K562 (cell line): ENCODE measurements around the gene POLD1. TPM values are rescaled to one million over a fixed set of nuclear protein-coding genes. Genes with fewer than 3 reads are reported as not detected.

Experiments
- CREBBP ChIP-seq: IDR thresholded peaks from one replicate; pipeline ENCODE4 v1.6.1; 2012; ENCODE audit warnings: low read depth, mild to moderate bottlenecking, control low read depth, inconsistent platforms, low read length
- KHSRP ChIP-seq: fragments of 450-650 bp; IDR thresholded peaks from 2 replicates; pipeline ENCODE4 v1.6.1; 2017
- KLF10 ChIP-seq: fragments of 250-450 bp; sonication (Bioruptor Pico); IDR thresholded peaks from 2 replicates; pipeline ENCODE4 v1.6.1; 2021; ENCODE audit warnings: matching md5 sums
- SPI1 ChIP-seq: IDR thresholded peaks from 2 replicates; pipeline ENCODE4 v1.6.1; 2011; ENCODE audit warnings: low read depth, low read length, control low read depth, borderline replicate concordance
- ZNF197 ChIP-seq: fragments of 200-800 bp; sonication (Bioruptor generic); IDR thresholded peaks from 2 replicates; pipeline ENCODE4 v1.6.1; 2016; ENCODE audit warnings: low read depth, missing genetic modification characterization, missing compliant biosample characterization
- ZNF232 ChIP-seq: sonication (generic); formaldehyde crosslinking; IDR thresholded peaks from 2 replicates; pipeline ENCODE4 v1.8.0; 2022; ENCODE audit warnings: mild to moderate bottlenecking, missing genetic modification reagents
- ZNF586 ChIP-seq: fragments of 450-650 bp; formaldehyde crosslinking; conservative IDR thresholded peaks from 2 replicates; pipeline ENCODE4 v1.4.0; 2020; ENCODE audit warnings: mild to moderate bottlenecking, moderate library complexity
- polyA plus RNA-seq, 8 experiments: library from polyadenylated mRNA; depleted of rRNA in 4 of 8; stranded (reverse) in 5 of 8; unstranded in 3 of 8; fragments of >200 nt; fragmentation: Nextera tagmentation in 2 of 8; fragmentation: Illumina TruSeq in 1 of 8; extraction: Ambion mirVana in 2 of 8; extraction: Trizol in 1 of 8; gene quantifications; 2 replicates each; pipeline versions ENCODE4 v1.2.1 to v1.2.3, GENCODE V29; 2011 to 2014; ENCODE audit warnings: inconsistent platforms in 1 of 8, missing spikeins in 1 of 8
- total RNA-seq, 7 experiments: library from RNA; depleted of rRNA in 6 of 7; stranded (reverse); fragments of >200 nt in 6 of 7; fragmentation: Illumina TruSeq in 2 of 7; extraction: Trizol in 2 of 7; gene quantifications; 2 replicates each; pipeline versions ENCODE4 v1.2.1 to v1.2.3, GENCODE V29; 2011 to 2021; ENCODE audit warnings: low replicate concordance in 1 of 7
- TF ChIP-seq, protein P1 (sequence below), 2 experiments: fragments of 450-650 bp in 1 of 2; sonication (generic) in 1 of 2; formaldehyde crosslinking in 1 of 2; IDR thresholded peaks; 2 replicates each; pipeline versions ENCODE4 v1.7.1 to v1.9.0; 2016 to 2022; ENCODE audit warnings: inconsistent platforms in 1 of 2, mild to moderate bottlenecking in 1 of 2, missing genetic modification reagents in 1 of 2
- TF ChIP-seq, protein P2 (sequence below): fragments of 250-450 bp; sonication (Bioruptor Pico); IDR thresholded peaks from 2 replicates; pipeline ENCODE4 v1.4.0; 2020
- TF ChIP-seq, protein P3 (sequence below): sonication (generic); formaldehyde crosslinking; IDR thresholded peaks from 2 replicates; pipeline ENCODE4 v1.8.0; 2023; ENCODE audit warnings: mild to moderate bottlenecking, missing genetic modification reagents

The POLD1 gene
- total and polyA plus RNA-seq, 9 of the 15 experiments (the other 6 are each of a cell fraction or from before 2014, with no cell fraction given) = 1.3 to 312 (median 47.8) TPM

DNA sequence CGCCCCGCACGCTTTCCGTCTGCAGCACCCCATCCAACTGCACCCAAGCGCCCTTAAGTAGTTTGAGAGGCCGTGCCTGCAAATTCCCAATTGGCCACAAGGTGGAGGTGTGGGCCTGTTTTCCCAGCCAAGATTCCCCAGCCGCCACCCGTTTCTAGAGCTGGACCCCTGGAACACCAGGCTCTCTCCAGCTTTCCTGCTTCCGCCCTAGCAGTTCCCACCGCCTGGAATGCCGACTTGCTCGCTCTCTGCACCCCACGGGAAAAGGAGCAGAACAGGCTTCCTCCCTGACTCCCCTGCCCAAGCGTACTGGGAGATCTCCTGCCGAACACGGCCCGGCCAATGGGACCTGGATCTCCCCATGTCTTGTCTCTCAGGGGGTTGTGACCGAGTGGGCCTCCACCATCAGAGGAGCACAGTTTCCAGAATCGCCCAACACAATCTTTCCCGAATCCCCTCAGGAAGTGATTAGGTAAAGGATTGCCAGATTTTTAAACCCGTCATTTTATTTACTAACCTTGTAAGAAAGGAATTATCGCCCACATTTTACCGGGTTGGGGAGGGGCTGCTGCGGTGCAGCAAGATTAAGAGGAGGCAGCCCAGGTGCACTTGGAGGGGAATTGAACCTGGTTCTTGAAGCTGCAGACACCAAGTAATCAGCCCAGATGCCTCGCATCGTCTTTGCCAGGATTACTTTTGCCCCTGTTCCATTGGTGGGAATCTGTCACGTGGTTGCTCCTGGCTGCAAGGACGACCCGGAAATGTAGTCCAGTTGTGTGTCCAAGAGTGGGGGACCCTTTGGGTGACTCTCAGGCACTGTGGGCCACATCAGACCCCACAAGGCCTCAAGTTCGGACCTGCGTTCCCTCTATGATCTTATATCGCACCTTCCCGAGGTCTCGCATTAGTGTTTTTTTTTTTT, 15.2 kb upstream of the POLD1 start (continued):
- TF ChIP-seq, protein P1, sequence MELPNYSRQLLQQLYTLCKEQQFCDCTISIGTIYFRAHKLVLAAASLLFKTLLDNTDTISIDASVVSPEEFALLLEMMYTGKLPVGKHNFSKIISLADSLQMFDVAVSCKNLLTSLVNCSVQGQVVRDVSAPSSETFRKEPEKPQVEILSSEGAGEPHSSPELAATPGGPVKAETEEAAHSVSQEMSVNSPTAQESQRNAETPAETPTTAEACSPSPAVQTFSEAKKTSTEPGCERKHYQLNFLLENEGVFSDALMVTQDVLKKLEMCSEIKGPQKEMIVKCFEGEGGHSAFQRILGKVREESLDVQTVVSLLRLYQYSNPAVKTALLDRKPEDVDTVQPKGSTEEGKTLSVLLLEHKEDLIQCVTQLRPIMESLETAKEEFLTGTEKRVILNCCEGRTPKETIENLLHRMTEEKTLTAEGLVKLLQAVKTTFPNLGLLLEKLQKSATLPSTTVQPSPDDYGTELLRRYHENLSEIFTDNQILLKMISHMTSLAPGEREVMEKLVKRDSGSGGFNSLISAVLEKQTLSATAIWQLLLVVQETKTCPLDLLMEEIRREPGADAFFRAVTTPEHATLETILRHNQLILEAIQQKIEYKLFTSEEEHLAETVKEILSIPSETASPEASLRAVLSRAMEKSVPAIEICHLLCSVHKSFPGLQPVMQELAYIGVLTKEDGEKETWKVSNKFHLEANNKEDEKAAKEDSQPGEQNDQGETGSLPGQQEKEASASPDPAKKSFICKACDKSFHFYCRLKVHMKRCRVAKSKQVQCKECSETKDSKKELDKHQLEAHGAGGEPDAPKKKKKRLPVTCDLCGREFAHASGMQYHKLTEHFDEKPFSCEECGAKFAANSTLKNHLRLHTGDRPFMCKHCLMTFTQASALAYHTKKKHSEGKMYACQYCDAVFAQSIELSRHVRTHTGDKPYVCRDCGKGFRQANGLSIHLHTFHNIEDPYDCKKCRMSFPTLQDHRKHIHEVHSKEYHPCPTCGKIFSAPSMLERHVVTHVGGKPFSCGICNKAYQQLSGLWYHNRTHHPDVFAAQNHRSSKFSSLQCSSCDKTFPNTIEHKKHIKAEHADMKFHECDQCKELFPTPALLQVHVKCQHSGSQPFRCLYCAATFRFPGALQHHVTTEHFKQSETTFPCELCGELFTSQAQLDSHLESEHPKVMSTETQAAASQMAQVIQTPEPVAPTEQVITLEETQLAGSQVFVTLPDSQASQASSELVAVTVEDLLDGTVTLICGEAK (IDR thresholded peaks at IDR 0.05) = 0 out of 2 replicates have a peak, but pooled peaks have one; percentile 37
- TF ChIP-seq, protein P1 (CRISPR knock-in tag; IDR thresholded peaks at IDR 0.05) = no peak
- TF ChIP-seq ZNF197 (no peak), SPI1 (no peak), ZNF232 (CRISPR knock-in tag) (no peak), ZNF586 (CRISPR knock-in tag) (no peak), CREBBP (no peak), KLF10 (CRISPR knock-in tag) (no peak), KHSRP (no peak)
- TF ChIP-seq, protein P2, sequence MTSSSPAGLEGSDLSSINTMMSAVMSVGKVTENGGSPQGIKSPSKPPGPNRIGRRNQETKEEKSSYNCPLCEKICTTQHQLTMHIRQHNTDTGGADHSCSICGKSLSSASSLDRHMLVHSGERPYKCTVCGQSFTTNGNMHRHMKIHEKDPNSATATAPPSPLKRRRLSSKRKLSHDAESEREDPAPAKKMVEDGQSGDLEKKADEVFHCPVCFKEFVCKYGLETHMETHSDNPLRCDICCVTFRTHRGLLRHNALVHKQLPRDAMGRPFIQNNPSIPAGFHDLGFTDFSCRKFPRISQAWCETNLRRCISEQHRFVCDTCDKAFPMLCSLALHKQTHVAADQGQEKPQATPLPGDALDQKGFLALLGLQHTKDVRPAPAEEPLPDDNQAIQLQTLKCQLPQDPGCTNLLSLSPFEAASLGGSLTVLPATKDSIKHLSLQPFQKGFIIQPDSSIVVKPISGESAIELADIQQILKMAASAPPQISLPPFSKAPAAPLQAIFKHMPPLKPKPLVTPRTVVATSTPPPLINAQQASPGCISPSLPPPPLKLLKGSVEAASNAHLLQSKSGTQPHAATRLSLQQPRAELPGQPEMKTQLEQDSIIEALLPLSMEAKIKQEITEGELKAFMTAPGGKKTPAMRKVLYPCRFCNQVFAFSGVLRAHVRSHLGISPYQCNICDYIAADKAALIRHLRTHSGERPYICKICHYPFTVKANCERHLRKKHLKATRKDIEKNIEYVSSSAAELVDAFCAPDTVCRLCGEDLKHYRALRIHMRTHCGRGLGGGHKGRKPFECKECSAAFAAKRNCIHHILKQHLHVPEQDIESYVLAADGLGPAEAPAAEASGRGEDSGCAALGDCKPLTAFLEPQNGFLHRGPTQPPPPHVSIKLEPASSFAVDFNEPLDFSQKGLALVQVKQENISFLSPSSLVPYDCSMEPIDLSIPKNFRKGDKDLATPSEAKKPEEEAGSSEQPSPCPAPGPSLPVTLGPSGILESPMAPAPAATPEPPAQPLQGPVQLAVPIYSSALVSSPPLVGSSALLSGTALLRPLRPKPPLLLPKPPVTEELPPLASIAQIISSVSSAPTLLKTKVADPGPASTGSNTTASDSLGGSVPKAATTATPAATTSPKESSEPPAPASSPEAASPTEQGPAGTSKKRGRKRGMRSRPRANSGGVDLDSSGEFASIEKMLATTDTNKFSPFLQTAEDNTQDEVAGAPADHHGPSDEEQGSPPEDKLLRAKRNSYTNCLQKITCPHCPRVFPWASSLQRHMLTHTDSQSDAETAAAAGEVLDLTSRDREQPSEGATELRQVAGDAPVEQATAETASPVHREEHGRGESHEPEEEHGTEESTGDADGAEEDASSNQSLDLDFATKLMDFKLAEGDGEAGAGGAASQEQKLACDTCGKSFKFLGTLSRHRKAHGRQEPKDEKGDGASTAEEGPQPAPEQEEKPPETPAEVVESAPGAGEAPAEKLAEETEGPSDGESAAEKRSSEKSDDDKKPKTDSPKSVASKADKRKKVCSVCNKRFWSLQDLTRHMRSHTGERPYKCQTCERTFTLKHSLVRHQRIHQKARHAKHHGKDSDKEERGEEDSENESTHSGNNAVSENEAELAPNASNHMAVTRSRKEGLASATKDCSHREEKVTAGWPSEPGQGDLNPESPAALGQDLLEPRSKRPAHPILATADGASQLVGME (CRISPR knock-in tag) = no peak
- TF ChIP-seq, protein P3, sequence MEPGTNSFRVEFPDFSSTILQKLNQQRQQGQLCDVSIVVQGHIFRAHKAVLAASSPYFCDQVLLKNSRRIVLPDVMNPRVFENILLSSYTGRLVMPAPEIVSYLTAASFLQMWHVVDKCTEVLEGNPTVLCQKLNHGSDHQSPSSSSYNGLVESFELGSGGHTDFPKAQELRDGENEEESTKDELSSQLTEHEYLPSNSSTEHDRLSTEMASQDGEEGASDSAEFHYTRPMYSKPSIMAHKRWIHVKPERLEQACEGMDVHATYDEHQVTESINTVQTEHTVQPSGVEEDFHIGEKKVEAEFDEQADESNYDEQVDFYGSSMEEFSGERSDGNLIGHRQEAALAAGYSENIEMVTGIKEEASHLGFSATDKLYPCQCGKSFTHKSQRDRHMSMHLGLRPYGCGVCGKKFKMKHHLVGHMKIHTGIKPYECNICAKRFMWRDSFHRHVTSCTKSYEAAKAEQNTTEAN = no peak
